Panc1 (cell line): ENCODE measurements around the gene FIGN. TPM values are rescaled to one million over a fixed set of nuclear protein-coding genes. Genes with fewer than 3 reads are reported as not detected.

Source experiments
- ATAC-seq: fragments of 200-7000 bp; cut with Tn5 transposase; 2 replicates; pipeline ENCODE4 v1.9.1; 2020; ENCODE audit warnings: mild to moderate bottlenecking, moderate library complexity
- BruUV-seq: library from RNA; stranded (reverse); fragments of 400-500 nt; replicated peaks from 2 replicates; lab custom pipeline; 2021; lab: Mats Ljungman, UMichigan
- CTCF ChIA-PET: fragments of 300-600 bp; sonication (Branson Sonifier 250); formaldehyde crosslinking; loops from one replicate; lab custom pipeline; 2022; ENCODE audit warnings: antibody characterized with exemption; lab: Charles Lee
- POLR2A ChIA-PET: fragments of 300-600 bp; sonication (Branson Sonifier 250); formaldehyde crosslinking; loops from one replicate; lab custom pipeline; 2022; ENCODE audit warnings: antibody characterized with exemption; lab: Charles Lee
- DNase-seq: peaks from one replicate; pipeline ENCODE4 v3.0.0-alpha.2; 2010; ENCODE audit warnings: low read depth, low spot score
- H3K27ac ChIP-seq: 2 replicates; pipeline ENCODE4 v1.5.1; 2011; ENCODE audit warnings: mild to moderate bottlenecking, low read length, inconsistent platforms
- H3K27me3 ChIP-seq: fragments of 200-500 bp; sonication (Bioruptor generic); 2 replicates; pipeline ENCODE4 v1.6.0; 2014; ENCODE audit warnings: low read length, inconsistent platforms; ENCODE audit not compliant: control insufficient read depth, insufficient read depth
- H3K36me3 ChIP-seq: fragments of 200-500 bp; sonication (Bioruptor generic); 2 replicates; pipeline ENCODE4 v1.5.1; 2014; ENCODE audit warnings: inconsistent platforms, mild to moderate bottlenecking, low read length, moderate library complexity; ENCODE audit not compliant: control insufficient read depth, insufficient read depth
- H3K4me1 ChIP-seq: 2 replicates; pipeline ENCODE4 v1.5.1; 2011; ENCODE audit warnings: inconsistent platforms, mild to moderate bottlenecking, low read length, moderate library complexity; ENCODE audit not compliant: control insufficient read depth, insufficient read depth
- H3K4me3 ChIP-seq, 2 experiments: 2 replicates each; pipeline ENCODE4 v1.5.1; 2011 to 2012; ENCODE audit warnings: low read depth in 2 of 2, low read length in 2 of 2, mild to moderate bottlenecking in 2 of 2, inconsistent platforms in 1 of 2, moderate library complexity in 1 of 2
- H3K9me3 ChIP-seq: fragments of 200-500 bp; sonication (Bioruptor generic); 2 replicates; pipeline ENCODE4 v1.5.1; 2014; ENCODE audit warnings: low read depth, mild to moderate bottlenecking, inconsistent platforms, low read length, moderate library complexity; ENCODE audit not compliant: control insufficient read depth, insufficient read depth
- POLR2AphosphoS5 ChIP-seq: IDR thresholded peaks from 2 replicates; pipeline ENCODE4 v1.6.1; 2012; ENCODE audit warnings: mild to moderate bottlenecking, low read depth, low read length, moderate library complexity
- SIN3A ChIP-seq: IDR thresholded peaks from 2 replicates; pipeline ENCODE4 v1.6.1; 2012; ENCODE audit warnings: low read depth, mild to moderate bottlenecking, low read length, moderate library complexity, borderline replicate concordance; ENCODE audit not compliant: insufficient read depth
- TCF7L2 ChIP-seq: IDR thresholded peaks from 2 replicates; pipeline ENCODE4 v1.6.1; 2011; ENCODE audit warnings: mild to moderate bottlenecking, low read depth, low read length, inconsistent platforms
- in situ Hi-C: cut with HindIII; loops from 2 replicates; pipeline ENCODE4 v1.10.0; 2016; ENCODE audit warnings: low sequenced_read_pairs, low pct_unique_long_range_greater_than_20kb
- intact Hi-C: fragments of 100-400 bp; cut with micrococcal nuclease; formaldehyde crosslinking; loops from one replicate; pipeline ENCODE4 v1.10.0; 2022; ENCODE audit not compliant: unreplicated experiment
- total RNA-seq: library from RNA; stranded (reverse); gene quantifications from one replicate; pipeline ENCODE4 v1.2.1, GENCODE V29; 2021; ENCODE audit not compliant: unreplicated experiment
- TF ChIP-seq, protein P1 (sequence below): fragments of 450-650 bp; IDR thresholded peaks from 2 replicates; pipeline ENCODE4 v1.5.1; 2017; ENCODE audit warnings: mild to moderate bottlenecking
- TF ChIP-seq, protein P2 (sequence below), 2 experiments: IDR thresholded peaks; 2 replicates each; pipeline ENCODE4 v1.6.1; 2011 to 2012; ENCODE audit warnings: low read depth in 2 of 2, control low read depth in 1 of 2, low read length in 1 of 2, mild to moderate bottlenecking in 1 of 2, moderate library complexity in 1 of 2; ENCODE audit not compliant: insufficient read depth in 1 of 2

Gene FIGN
- total RNA-seq, 1 experiment from 2014 or later = 19.5 TPM

DNA sequence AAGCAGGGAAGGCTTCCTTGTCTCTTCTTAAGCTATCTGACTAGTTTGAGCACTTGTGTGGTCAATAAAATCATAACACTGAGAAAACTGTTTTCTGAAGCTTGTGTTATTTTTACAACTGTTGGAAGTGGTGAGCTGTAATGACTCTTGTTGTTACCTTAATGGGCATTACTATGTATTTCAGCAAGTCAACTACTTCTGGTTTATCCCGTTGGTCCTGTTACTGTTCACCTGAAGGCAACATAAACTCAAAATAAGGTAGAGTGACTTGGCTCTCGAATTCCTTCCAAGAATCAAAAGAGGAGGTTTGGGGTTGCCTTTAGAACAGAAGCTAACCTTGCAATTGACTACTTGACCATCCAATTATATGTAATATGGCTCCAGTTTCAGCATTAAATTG, 23.2 kb upstream of the FIGN start:
- in situ Hi-C loops = no loop called here
- POLR2A ChIA-PET = no interaction called here
- Histone ChIP-seq H3K9me3 (no peaks in the 10 kb centered on the region), H3K27me3 (no peaks in the 10 kb centered on the region), H3K4me1 (no peaks in the 10 kb centered on the region), H3K36me3 (no peaks in the 10 kb centered on the region), H3K4me3 (no peak overlapping the region), H3K27ac (no peak overlapping the region)
- no peak for ATAC-seq
- CTCF ChIA-PET = no interaction called here
- intact Hi-C loops = no loop called here
- TF ChIP-seq, protein P1, sequence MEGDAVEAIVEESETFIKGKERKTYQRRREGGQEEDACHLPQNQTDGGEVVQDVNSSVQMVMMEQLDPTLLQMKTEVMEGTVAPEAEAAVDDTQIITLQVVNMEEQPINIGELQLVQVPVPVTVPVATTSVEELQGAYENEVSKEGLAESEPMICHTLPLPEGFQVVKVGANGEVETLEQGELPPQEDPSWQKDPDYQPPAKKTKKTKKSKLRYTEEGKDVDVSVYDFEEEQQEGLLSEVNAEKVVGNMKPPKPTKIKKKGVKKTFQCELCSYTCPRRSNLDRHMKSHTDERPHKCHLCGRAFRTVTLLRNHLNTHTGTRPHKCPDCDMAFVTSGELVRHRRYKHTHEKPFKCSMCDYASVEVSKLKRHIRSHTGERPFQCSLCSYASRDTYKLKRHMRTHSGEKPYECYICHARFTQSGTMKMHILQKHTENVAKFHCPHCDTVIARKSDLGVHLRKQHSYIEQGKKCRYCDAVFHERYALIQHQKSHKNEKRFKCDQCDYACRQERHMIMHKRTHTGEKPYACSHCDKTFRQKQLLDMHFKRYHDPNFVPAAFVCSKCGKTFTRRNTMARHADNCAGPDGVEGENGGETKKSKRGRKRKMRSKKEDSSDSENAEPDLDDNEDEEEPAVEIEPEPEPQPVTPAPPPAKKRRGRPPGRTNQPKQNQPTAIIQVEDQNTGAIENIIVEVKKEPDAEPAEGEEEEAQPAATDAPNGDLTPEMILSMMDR = no peak
- TF ChIP-seq, protein P2, sequence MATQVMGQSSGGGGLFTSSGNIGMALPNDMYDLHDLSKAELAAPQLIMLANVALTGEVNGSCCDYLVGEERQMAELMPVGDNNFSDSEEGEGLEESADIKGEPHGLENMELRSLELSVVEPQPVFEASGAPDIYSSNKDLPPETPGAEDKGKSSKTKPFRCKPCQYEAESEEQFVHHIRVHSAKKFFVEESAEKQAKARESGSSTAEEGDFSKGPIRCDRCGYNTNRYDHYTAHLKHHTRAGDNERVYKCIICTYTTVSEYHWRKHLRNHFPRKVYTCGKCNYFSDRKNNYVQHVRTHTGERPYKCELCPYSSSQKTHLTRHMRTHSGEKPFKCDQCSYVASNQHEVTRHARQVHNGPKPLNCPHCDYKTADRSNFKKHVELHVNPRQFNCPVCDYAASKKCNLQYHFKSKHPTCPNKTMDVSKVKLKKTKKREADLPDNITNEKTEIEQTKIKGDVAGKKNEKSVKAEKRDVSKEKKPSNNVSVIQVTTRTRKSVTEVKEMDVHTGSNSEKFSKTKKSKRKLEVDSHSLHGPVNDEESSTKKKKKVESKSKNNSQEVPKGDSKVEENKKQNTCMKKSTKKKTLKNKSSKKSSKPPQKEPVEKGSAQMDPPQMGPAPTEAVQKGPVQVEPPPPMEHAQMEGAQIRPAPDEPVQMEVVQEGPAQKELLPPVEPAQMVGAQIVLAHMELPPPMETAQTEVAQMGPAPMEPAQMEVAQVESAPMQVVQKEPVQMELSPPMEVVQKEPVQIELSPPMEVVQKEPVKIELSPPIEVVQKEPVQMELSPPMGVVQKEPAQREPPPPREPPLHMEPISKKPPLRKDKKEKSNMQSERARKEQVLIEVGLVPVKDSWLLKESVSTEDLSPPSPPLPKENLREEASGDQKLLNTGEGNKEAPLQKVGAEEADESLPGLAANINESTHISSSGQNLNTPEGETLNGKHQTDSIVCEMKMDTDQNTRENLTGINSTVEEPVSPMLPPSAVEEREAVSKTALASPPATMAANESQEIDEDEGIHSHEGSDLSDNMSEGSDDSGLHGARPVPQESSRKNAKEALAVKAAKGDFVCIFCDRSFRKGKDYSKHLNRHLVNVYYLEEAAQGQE (IDR thresholded peaks at IDR 0.05; ENCODE audit: insufficient read depth in 1 of 2, low read depth in 2 of 2, low read length in 1 of 2) = no peak
- no peak for TF ChIP-seq TCF7L2
- no peak for TF ChIP-seq POLR2AphosphoS5
- TF ChIP-seq SIN3A = no peak
- no peak for DNase-seq
- no TSS peak for BruUV-seq

DNA sequence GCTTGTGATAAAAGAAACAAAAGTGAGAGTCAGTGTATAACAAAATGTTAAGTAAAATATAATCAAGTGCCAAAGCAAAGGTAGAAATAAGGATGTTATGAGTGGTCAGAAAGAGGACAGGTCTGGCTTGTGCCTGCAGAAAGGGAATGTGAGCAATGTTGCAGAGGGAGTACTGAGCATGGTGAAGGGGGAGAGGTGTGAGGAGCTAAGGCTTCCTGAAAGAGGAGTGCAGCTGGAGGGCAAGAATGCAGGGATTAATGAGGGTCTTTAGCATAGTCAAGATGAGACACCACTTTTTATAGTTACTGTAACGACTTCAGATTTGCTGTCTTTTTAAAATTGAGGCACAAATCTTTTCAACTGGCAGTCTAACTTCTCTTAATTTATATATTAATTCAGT, 22.0 kb upstream of the FIGN start:
- ATAC-seq = no peak
- H3K27ac ChIP-seq = no peak overlapping the region; the same call in 1 of the 2 replicates
- H3K4me1 ChIP-seq = no peaks in the 10 kb centered on the region
- no peaks in the 10 kb centered on the region for H3K27me3 ChIP-seq
- BruUV-seq = no TSS peak
- no peak overlapping the region for H3K4me3 ChIP-seq
- no peak for DNase-seq
- in situ Hi-C loops (no loop called here), intact Hi-C loops (no loop called here)
- TF ChIP-seq, protein P2 (IDR thresholded peaks at IDR 0.05; ENCODE audit: insufficient read depth in 1 of 2, low read depth in 2 of 2, low read length in 1 of 2) = no peak
- TF ChIP-seq, protein P1 = no peak
- TF ChIP-seq POLR2AphosphoS5 (no peak), SIN3A (no peak)
- CTCF ChIA-PET = no interaction called here
- POLR2A ChIA-PET = no interaction called here
- H3K9me3 ChIP-seq = no peaks in the 10 kb centered on the region
- H3K36me3 ChIP-seq = no peaks in the 10 kb centered on the region
